Activated CD4-positive, alpha-beta T cell treated with anti-CD3 and anti-CD28 coated beads, Interleukin-2, amount 10 ng/mL, durations not matched to agents 7 days and 5 days (primary cell): ENCODE measurements around the gene PSMD1. TPM values are rescaled to one million over a fixed set of nuclear protein-coding genes. Genes with fewer than 3 reads are reported as not detected.

Source experiments
- CTCF ChIA-PET: fragments of 350-600 bp; sonication (Branson Sonifier 250); formaldehyde crosslinking; loops from one replicate; lab custom pipeline; 2021; ENCODE audit warnings: antibody characterized with exemption; lab: Charles Lee
- POLR2A ChIA-PET: fragments of 350-600 bp; sonication (Branson Sonifier 250); formaldehyde crosslinking; loops from one replicate; lab custom pipeline; 2021; ENCODE audit warnings: antibody characterized with exemption; lab: Charles Lee
- DNase-seq: peaks from one replicate; pipeline ENCODE4 v3.0.0-alpha.2; 2020
- H3K27ac Mint-ChIP-seq: one replicate; pipeline ENCODE4 v1.8.0; 2021; ENCODE audit warnings: mild to moderate bottlenecking, moderate library complexity, mixed read lengths
- H3K27me3 Mint-ChIP-seq: one replicate; pipeline ENCODE4 v1.8.0; 2021; ENCODE audit warnings: mixed read lengths
- H3K36me3 Mint-ChIP-seq: one replicate; pipeline ENCODE4 v1.8.0; 2021; ENCODE audit warnings: low read depth, mixed read lengths
- H3K4me1 Mint-ChIP-seq: one replicate; pipeline ENCODE4 v1.8.0; 2021; ENCODE audit warnings: mixed read lengths
- H3K4me3 Mint-ChIP-seq: one replicate; pipeline ENCODE4 v1.8.0; 2021; ENCODE audit warnings: mild to moderate bottlenecking, moderate library complexity, mixed read lengths
- H3K9me3 Mint-ChIP-seq: one replicate; pipeline ENCODE4 v1.8.0; 2021; ENCODE audit warnings: mixed read lengths
- total RNA-seq, 2 experiments: library from RNA; stranded (reverse); gene quantifications; one replicate each; pipeline ENCODE4 v1.2.3, GENCODE V29; 2021

The PSMD1 gene
- 100 to 1,000 TPM in 1 of 2 experiments, 10 to 100 TPM in 1; 80.5 to 101 TPM for total RNA-seq

GRCh38 chr2:231056453-231057416 is at the start of gene PSMD1:
Gene PSMD1, plus strand, starts transcription at chr2:231056867. Its CDS starts 159 bp downstream, at chr2:231057026.
- peak; percentile 94 for DNase-seq
- peak within 1 kb of the TSS; percentile 100 for H3K27ac Mint-ChIP-seq
- H3K9me3 Mint-ChIP-seq, result no peaks in the 10 kb centered on the region
- CTCF ChIA-PET, result interaction anchor here (0.8 to 1.6 kb wide), 7 partner anchors 11 to 407 kb away, joined by 3 to 4 read pairs (median 3); partner anchors contain the start of gene NCL
- peak within 1 kb of the TSS; percentile 93 for H3K4me3 Mint-ChIP-seq
- POLR2A ChIA-PET, result no interaction called here
- peaks cover 3% of the 10 kb centered on the region for H3K27me3 Mint-ChIP-seq
- H3K36me3 Mint-ChIP-seq, result peaks cover 3% of the 10 kb centered on the region
- H3K4me1 Mint-ChIP-seq, result peaks cover 59% of the 10 kb centered on the region

- no peak overlapping the region for H3K4me3 Mint-ChIP-seq
- POLR2A ChIA-PET, result no interaction called here
- CTCF ChIA-PET, result interaction anchor here (1.1 to 1.6 kb wide), 5 partner anchors 9 to 183 kb away, joined by 3 to 7 read pairs (median 3); no protein-coding TSS in a partner anchor
- H3K27me3 Mint-ChIP-seq, result peaks cover 5% of the 10 kb centered on the region
- H3K27ac Mint-ChIP-seq, result no peak overlapping the region
- DNase-seq, result no peak
- H3K9me3 Mint-ChIP-seq, result peaks cover 7% of the 10 kb centered on the region
- H3K4me1 Mint-ChIP-seq, result no peaks in the 10 kb centered on the region
- H3K36me3 Mint-ChIP-seq, result peaks cover 5% of the 10 kb centered on the region
Measured at GRCh38 chr2:231007286-231008098, 49.2 kb upstream of the PSMD1 start.

- DNase-seq, result no peak
- peaks cover 5% of the 10 kb centered on the region for H3K27me3 Mint-ChIP-seq
- ChIA-PET POLR2A (no interaction called here), CTCF (interaction anchor here (1.2 to 1.6 kb wide), 4 partner anchors 21 to 184 kb away, joined by 3 to 7 read pairs (median 3); no protein-coding TSS in a partner anchor)
- H3K4me1 Mint-ChIP-seq, result no peaks in the 10 kb centered on the region
- H3K36me3 Mint-ChIP-seq, result peaks cover 5% of the 10 kb centered on the region
- no peak overlapping the region for H3K4me3 Mint-ChIP-seq
- no peak overlapping the region for H3K27ac Mint-ChIP-seq
- peaks cover 7% of the 10 kb centered on the region for H3K9me3 Mint-ChIP-seq
Measured at GRCh38 chr2:231008131-231008530, 48.5 kb upstream of the PSMD1 start.

- no peak for DNase-seq
- Mint-ChIP-seq H3K36me3 (peaks cover 5% of the 10 kb centered on the region), H3K4me1 (no peaks in the 10 kb centered on the region), H3K27ac (no peak overlapping the region), H3K27me3 (peaks cover 2% of the 10 kb centered on the region), H3K4me3 (no peak overlapping the region), H3K9me3 (peaks cover 7% of the 10 kb centered on the region)
- POLR2A ChIA-PET, result no interaction called here
- CTCF ChIA-PET, result interaction anchor here (1.2 kb wide), 1 partner anchor 22 kb away, joined by 3 read pairs; no protein-coding TSS in a partner anchor
Measured at GRCh38 chr2:231009236-231009919, 47.3 kb upstream of the PSMD1 start.

- Mint-ChIP-seq H3K9me3 (peaks cover 4% of the 10 kb centered on the region), H3K36me3 (peaks cover 2% of the 10 kb centered on the region), H3K27me3 (peaks cover 2% of the 10 kb centered on the region), H3K4me3 (no peak overlapping the region), H3K4me1 (no peaks in the 10 kb centered on the region), H3K27ac (no peak overlapping the region)
- POLR2A ChIA-PET, result no interaction called here
- CTCF ChIA-PET, result no interaction called here
- no peak for DNase-seq
Measured at GRCh38 chr2:231010201-231010730, 46.4 kb upstream of the PSMD1 start.

GRCh38 chr2:231011526-231011925 is 45.1 kb upstream of the PSMD1 start:
- Mint-ChIP-seq H3K27me3 (peaks cover 2% of the 10 kb centered on the region), H3K4me3 (no peak overlapping the region), H3K4me1 (no peaks in the 10 kb centered on the region), H3K27ac (no peak overlapping the region), H3K36me3 (no peaks in the 10 kb centered on the region), H3K9me3 (no peaks in the 10 kb centered on the region)
- ChIA-PET POLR2A (no interaction called here), CTCF (interaction anchor here (1.4 kb wide), 1 partner anchor 28 kb away, joined by 3 read pairs; no protein-coding TSS in a partner anchor)
- no peak for DNase-seq

- ChIA-PET POLR2A (no interaction called here), CTCF (interaction anchor here (1.4 kb wide), 1 partner anchor 28 kb away, joined by 3 read pairs; no protein-coding TSS in a partner anchor)
- H3K36me3 Mint-ChIP-seq, result no peaks in the 10 kb centered on the region
- no peak overlapping the region for H3K27ac Mint-ChIP-seq
- no peaks in the 10 kb centered on the region for H3K4me1 Mint-ChIP-seq
- no peak for DNase-seq
- no peak overlapping the region for H3K4me3 Mint-ChIP-seq
- H3K27me3 Mint-ChIP-seq, result peaks cover 10% of the 10 kb centered on the region
- no peaks in the 10 kb centered on the region for H3K9me3 Mint-ChIP-seq
Measured at GRCh38 chr2:231012463-231012862, 44.2 kb upstream of the PSMD1 start.

GRCh38 chr2:231013820-231014219 is 42.8 kb upstream of the PSMD1 start:
- POLR2A ChIA-PET, result no interaction called here
- CTCF ChIA-PET, result no interaction called here
- H3K9me3 Mint-ChIP-seq, result no peaks in the 10 kb centered on the region
- H3K36me3 Mint-ChIP-seq, result no peaks in the 10 kb centered on the region
- DNase-seq, result no peak
- no peaks in the 10 kb centered on the region for H3K4me1 Mint-ChIP-seq
- H3K4me3 Mint-ChIP-seq, result no peak overlapping the region
- no peak overlapping the region for H3K27ac Mint-ChIP-seq
- H3K27me3 Mint-ChIP-seq, result peaks cover 12% of the 10 kb centered on the region

GRCh38 chr2:231015478-231015877 is 41.2 kb upstream of the PSMD1 start:
- Mint-ChIP-seq H3K36me3 (no peaks in the 10 kb centered on the region), H3K4me3 (no peak overlapping the region), H3K27ac (no peak overlapping the region), H3K9me3 (no peaks in the 10 kb centered on the region), H3K4me1 (no peaks in the 10 kb centered on the region), H3K27me3 (peaks cover 16% of the 10 kb centered on the region)
- POLR2A ChIA-PET, result no interaction called here
- CTCF ChIA-PET, result no interaction called here
- DNase-seq, result no peak

GRCh38 chr2:231015926-231016325 is 40.7 kb upstream of the PSMD1 start:
- Mint-ChIP-seq H3K27me3 (peaks cover 19% of the 10 kb centered on the region), H3K36me3 (no peaks in the 10 kb centered on the region), H3K27ac (no peak overlapping the region), H3K4me1 (no peaks in the 10 kb centered on the region), H3K4me3 (no peak overlapping the region), H3K9me3 (no peaks in the 10 kb centered on the region)
- ChIA-PET POLR2A (no interaction called here), CTCF (no interaction called here)
- DNase-seq, result no peak

GRCh38 chr2:231016566-231017230 is 40.0 kb upstream of the PSMD1 start:
- Mint-ChIP-seq H3K27ac (no peak overlapping the region), H3K4me1 (no peaks in the 10 kb centered on the region)
- no peak for DNase-seq

More at GRCh38 chr2:231016566-231017230, 40.0 kb upstream of the PSMD1 start:
- Mint-ChIP-seq H3K9me3 (no peaks in the 10 kb centered on the region), H3K27me3 (peaks cover 24% of the 10 kb centered on the region), H3K4me3 (no peak overlapping the region), H3K36me3 (no peaks in the 10 kb centered on the region)
- CTCF ChIA-PET, result interaction anchor here (0.6 to 1.2 kb wide), 6 partner anchors 10 to 192 kb away, joined by 3 to 4 read pairs (median 3); no protein-coding TSS in a partner anchor
- POLR2A ChIA-PET, result no interaction called here
